Measurements from ENCODE around the gene BACH2.
"Not testable (repeated sequence)": the region's sequence is repeated elsewhere in the genome, so short reads cannot be mapped to it uniquely, and the experiment has no call there.

BACH2 gene

DNA sequence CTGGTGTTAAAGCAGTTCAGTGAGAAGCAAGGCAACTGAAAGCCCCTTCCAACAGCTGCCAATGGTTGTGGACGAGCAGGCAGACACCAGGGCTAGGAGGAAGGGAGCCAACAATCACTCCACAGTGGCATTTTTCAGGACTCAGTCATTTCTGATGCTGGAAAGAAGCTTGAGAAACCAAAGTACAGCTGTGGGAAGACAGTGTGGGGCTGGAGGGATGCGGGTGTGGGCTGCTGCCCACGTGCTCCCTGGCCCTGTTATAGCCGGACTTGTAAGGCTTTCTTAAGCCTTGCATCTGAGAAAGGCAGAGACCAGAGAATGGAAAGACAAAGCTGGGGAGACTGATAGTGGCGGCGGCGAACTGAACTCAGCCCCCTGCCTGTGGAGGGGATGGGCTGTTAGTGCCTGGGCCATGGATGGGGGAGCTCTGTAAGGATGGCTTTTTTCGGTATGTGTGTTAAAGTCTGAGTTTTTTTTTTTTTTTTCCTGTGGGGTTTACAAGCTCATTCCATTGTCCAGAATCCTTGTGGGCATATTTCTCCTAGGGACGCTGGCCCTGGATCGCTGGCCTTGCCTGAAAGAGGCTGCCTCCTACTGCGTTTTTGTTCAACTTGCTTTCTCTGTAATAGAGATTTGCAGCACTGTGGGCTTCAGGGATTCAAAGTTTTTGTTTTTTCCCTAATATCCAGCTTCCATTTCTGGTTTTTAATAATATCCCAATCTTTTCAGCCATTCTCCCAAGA, 310.7 kb downstream of the BACH2 start:
- no peak for DNase-seq

DNA sequence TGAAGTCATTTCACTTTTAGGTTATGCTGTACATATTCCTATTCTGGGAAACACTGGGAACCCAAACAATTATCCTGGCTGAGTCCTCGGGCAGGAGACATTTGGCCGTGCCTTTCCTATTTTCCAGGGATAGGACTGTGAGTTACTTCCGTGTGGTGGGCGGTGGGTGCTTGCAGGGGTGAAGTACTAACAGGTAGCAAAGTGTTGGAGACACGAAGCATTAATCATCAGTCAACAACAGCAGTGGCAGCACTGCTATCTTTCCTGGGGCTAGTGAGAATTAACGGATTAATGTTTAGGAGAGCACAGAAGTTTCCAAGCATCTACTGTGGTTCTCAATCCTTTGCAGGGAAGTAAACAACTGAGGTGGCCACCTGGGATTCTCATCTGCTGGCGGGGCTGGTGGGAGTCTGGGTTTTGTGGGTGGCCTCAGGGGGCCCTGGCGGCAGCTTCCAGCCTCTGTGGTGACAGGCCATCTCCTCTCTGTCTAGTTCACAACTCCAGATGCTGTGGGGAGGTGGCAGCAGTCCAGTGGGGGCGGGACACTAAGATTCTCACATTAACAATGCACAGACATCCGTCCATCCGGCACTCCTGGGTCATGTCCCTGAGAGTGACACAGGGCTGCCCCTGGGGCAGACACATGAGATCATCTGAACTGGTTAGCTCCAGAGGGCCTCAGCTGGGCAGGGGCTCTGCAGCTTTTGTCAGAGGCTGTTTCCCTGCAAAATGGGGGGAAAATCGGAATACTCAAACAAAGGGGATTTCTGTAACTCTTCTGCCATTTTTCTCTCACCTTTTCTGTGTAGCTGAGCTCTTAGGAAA, 311.5 kb downstream of the BACH2 start:
- DNase-seq, result no peak

DNA sequence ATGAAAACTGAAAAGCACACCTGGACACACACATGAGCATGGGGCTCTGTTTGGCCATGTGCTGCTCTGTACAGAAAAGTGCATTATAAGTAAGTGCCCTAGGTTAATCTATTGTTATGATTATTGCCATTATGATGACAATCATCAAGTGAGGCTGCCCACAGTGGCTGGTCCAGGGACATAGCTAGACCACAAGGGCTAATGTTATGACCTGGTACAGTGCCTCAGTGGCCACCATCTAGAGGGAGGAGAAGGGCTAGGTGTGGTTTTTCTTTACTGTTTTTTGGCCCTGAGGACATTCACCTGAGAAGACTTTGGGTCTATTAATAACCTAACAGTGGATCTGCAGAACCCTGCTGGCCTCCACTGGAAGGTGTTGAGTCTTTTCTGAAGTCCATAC, 316.3 kb downstream of the BACH2 start:
- DNase-seq, result no peak

- DNase-seq, result no peak
These were observed 317.0 kb downstream of the BACH2 start for GRCh38 chr6:89979481-89980119.

DNA sequence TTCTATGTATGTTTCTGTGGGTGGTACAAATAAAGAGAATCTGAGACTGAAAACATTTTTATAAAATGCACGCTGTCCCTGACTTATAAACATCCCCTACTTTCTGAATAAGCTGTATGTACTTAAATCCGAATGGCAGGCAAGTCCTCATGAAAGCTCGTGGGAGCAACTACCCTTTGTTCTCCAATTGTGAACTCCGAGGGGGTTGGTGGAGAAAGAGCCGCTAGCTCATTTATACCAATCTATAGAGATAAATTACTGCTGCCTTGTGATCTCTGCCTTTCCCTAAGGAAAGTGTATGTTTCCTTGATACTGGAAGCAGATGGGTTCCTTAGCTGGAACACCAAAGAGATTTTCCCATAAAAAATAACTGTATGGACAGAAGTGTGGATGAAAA, 317.9 kb downstream of the BACH2 start:
- DNase-seq, result no peak

DNA sequence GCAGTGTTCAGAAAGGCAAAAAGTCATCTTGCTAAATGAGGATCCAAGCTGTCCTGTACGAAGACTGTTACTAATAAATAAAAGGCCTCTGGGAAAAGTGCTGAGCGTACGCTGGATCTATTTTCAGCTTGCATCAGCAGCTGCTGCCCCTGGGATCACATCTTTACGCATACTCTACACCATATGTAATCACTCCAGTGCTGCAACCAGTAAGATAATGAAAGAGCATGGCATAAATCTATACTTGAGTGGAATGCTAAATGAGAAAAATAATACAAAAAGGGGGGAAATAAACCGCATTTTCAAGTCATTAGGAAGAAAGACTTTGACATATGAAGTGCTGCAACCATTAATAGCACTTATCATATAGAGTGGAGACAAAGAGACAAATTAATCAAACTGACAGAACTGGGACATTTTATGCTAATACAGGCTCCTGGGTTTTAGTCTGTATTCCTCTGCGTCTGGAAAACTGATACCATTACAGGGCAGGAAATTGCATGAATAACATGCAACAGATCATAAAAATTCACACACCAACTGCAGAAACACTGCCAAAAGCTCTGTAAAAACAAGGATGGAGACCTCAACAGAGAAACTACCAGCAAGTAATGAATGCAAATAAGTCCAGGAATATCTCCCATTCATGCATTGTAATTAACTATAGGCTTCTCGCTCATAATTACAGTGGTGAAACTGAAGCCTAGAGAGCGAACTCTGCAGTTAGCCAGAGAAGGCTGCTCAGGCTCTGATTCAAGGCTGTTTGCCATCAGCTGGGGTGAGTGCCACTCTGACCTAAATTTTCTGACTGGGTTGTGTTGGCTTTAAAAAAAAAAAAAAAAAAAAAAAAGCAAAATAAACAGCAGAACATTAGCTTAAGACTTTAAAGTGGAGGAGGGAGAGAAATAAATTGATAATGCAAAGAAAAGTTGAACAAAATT, 318.6 kb downstream of the BACH2 start:
- DNase-seq, result no peak

DNA sequence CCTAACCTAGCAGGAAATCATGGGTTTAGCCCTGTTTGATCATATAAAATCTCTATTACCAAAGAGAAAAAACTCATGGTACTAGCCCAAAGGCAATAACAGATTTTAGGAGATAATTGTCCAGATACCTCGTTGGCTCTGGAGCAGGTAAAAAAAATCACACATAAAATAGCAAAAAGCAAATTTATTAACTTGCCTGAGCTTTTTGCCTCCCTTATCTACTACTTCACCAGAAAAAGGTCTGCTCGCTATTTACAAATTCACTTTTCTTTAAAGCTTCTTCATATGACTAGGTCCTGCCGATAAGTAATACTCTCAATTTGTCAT, 320.0 kb downstream of the BACH2 start:
- DNase-seq, result no peak

- no peak for DNase-seq
These were observed 320.5 kb downstream of the BACH2 start for GRCh38 chr6:89975991-89976693.

DNA sequence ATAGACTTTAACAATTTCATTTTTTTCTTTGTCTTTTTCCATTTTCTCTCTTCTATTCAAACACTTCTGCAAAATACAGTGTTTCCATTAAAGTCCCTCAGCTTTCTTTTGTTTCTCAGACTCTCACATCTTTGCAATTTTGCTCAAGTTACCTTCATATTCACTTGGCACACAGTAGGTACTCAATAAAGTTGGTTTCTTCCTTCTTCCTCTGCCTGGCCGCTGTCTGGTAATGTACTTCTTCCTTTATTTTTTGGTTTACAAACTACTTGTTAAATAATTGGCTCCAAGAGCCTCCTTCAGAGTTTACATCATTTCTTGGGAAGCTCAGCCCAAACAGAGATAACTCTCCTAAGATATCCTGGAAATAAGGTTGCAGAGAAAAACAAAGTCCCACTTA, 321.3 kb downstream of the BACH2 start:
- no peak for DNase-seq

DNA sequence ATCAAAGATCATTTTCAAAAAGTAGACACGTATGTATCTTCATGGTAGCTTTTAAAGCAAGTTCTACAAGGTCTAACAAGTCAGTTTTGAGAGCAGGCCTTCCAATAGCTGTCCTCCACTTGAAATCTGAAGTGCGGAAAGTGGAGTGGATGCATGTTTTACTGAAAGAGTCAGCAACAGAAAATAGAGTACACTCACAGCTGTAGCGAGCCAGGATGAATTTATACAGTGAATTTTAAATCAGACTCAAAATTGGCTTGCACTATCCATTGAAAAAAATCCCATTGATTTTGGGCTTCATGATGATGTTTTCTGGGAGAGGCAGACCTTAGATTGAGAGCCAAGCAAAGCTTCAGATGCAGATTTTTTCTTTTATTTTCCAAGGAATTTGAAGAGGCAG, 321.8 kb downstream of the BACH2 start:
- DNase-seq, result no peak

DNA sequence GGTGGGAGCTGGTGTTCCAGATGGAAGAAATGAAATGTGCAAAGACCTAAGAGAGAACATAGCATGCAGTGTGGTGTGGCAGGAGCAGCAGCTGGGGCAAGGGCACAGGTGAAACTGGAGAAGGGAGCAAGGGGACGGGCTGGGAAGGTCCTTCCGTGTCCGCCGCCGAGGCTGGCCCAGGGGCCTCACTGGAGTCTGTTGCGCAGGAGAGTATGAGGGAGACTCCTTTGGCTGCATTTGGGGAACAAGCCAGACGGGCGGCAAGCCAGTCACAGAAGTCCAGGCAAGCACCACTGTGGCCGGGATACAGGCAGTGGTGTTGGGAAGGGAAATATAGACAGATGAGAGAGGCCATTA, 324.6 kb downstream of the BACH2 start:
- DNase-seq, result no peak

DNA sequence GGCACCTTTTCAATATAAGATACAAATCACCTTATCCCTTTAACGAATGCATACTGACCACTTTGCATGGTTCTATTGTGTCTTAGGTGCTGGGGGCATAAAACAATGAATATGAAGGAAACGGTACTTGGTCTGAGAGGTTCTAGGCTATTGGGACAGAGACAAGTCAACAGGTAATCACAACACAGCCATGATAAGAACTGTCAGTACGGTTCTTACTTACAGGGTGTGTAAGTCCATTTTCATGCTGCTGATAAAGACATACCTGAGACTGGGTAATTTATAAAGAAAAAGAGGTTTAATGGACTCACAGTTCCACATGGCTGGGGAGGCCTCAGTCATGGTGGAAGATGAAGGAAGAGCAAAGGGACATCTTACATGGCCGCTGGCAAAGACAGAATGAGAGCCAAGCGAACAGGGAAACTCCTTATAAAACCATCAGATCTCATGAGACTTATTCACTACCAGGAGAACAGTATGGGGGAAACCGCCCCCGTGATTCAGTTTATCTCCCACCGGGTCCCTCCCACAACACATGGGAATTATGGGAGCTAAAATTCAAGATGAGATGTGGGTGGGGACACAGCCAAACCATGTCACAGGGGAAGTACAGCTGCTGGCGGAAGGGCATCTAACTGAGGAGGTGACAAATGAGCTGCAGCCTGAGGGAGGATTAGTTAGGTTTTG, 325.2 kb downstream of the BACH2 start:
- DNase-seq, result not testable (repeated sequence)

- peak; percentile 18 to 47 for DNase-seq
These were observed 325.9 kb downstream of the BACH2 start for GRCh38 chr6:89970609-89971337.

DNA sequence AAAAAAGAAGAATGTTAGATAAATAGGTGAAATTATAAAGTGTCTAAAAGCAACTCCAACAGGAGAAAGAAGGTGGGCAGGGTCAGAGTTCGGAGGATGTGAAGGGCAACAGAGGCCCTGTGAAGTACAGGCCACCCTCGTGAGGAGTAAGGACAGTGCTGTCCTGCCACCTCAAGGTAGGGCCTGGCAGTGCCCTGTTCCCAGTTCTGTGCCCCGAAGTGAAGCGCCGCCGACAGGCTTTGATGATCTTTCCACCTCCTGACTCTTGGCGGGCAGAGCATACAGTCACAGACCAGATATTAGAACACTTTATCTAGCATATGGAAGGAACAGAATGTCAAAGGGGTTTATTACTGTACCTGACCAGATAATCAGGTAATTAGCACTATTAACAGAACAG, 326.6 kb downstream of the BACH2 start:
- DNase-seq, result no peak

DNA sequence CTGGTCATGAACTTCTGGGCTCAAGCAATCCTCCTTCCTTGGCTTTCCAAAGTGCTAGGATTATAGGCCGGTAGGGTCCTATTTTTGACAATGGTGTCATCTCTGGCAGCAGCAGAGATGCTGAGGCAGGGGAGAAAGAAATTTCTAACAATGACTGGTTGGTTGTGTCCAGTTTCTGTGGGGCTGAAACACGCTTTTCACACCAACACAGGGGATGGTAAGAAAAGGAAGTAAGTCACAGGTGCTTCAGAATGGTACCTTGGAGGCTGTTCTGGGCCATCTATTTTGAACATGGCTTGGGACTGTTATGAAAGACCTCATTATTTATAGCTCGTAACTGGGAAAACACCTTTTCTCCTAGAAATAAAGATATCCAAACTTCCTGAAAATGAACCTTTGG, 329.7 kb downstream of the BACH2 start:
- no peak for DNase-seq

DNA sequence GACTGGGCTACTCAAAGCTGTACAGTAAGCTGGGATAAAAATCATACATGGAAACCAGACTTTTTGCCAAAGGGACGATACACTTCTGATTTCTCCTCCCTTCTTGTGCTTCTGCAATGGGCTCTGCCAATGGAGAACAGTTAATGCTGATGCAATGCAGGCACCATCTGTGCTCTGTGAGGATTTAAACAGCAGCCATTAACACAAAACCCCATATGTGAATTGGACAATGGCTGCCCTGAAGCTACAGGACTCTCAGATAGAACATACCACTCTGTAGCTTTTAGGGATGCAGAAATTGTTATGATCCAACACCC, 330.5 kb downstream of the BACH2 start:
- DNase-seq, result no peak

DNA sequence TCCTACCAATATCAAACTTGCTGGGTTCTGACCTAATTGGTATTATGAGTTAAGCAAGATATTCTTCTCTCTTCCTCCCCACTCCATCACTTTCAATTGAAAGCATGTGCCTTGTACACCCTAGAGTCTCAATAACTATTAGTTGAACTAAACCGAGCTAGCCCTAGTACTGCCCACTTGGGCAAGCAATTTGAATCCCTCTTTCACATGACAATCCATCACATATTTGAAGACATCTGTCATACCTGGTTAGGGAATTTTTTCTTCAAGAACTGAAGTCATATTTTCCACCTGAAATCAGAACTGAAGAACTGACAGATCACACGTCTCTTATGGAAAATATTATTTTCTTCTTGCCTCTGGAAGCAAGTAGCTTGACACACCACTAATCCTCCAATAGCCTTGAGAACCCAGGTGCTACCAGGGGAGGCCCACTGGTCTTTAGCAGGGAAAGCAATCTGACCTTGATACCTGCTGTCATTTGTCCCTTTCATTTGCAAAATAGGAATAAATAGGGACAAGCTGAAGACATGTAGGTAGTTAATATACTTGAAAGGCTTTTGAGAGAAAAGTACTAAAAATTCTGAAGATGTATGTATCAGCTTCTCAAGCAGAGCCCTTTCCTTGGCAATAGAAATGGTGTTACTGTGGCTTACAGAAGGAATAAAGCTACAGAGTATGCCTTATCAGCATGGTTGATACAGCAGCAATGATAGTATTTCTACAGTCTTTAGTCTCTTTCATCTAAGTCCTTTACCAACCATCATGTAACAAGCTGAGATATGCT, 331.0 kb downstream of the BACH2 start:
- no peak for DNase-seq

- no peak for DNase-seq
These were observed 333.3 kb downstream of the BACH2 start for GRCh38 chr6:89963391-89963790.

DNA sequence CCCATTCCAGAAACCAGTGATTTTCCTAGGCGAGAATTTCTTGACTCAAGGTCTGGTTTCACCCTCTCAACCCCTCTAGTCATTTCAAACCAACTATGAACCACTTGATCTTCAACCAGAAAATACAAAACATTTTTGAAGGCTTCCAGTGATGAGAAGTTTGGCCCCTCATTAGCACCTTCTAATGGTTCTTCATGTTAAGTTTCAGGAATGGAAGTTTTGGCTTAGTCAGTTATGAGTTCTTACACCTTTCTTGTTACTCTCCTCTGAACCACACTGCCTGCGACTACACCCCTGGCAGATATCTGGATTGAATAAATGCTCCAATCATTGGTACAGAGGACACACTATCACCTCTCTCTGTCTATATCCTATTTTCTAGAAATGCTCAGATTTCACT, 335.2 kb downstream of the BACH2 start:
- no peak for DNase-seq

- DNase-seq, result no peak
These were observed 336.8 kb downstream of the BACH2 start for GRCh38 chr6:89959883-89960282.
